Karpas-422 (cell line): ENCODE measurements around the gene SDHD. TPM values are rescaled to one million over a fixed set of nuclear protein-coding genes. Genes with fewer than 3 reads are reported as not detected.

Source experiments
- DNase-seq: peaks from one replicate; pipeline ENCODE4 v3.0.0-alpha.2; 2015
- H2AFZ ChIP-seq: fragments of 200-600 bp; sonication (generic); 2 replicates; pipeline ENCODE4 v1.6.1; 2014; ENCODE audit warnings: antibody characterized with exemption, low read length, mixed read lengths
- H3K27ac ChIP-seq: fragments of 200-600 bp; sonication (generic); 2 replicates; pipeline ENCODE4 v1.5.1; 2014; ENCODE audit warnings: mild to moderate bottlenecking, low read length, moderate library complexity
- H3K27me3 ChIP-seq: fragments of 200-600 bp; sonication (generic); 2 replicates; pipeline ENCODE4 v1.6.1; 2014; ENCODE audit warnings: low read length, mixed read lengths
- H3K36me3 ChIP-seq: fragments of 200-600 bp; sonication (generic); 2 replicates; pipeline ENCODE4 v1.6.1; 2014; ENCODE audit warnings: low read length, mixed read lengths; ENCODE audit not compliant: insufficient read depth
- H3K4me1 ChIP-seq: fragments of 200-600 bp; sonication (generic); 2 replicates; pipeline ENCODE4 v1.6.1; 2014; ENCODE audit warnings: mild to moderate bottlenecking, low read length, mixed read lengths
- H3K4me2 ChIP-seq: fragments of 200-600 bp; sonication (generic); 2 replicates; pipeline ENCODE4 v1.6.1; 2014; ENCODE audit warnings: low read length, low read depth, mild to moderate bottlenecking; ENCODE audit not compliant: poor library complexity, severe bottlenecking
- H3K4me3 ChIP-seq: fragments of 200-600 bp; sonication (generic); 2 replicates; pipeline ENCODE4 v1.5.1; 2014; ENCODE audit warnings: mild to moderate bottlenecking, antibody characterized with exemption, low read length, mixed read lengths
- H3K79me2 ChIP-seq: fragments of 200-600 bp; sonication (generic); 2 replicates; pipeline ENCODE4 v1.6.1; 2014; ENCODE audit warnings: mild to moderate bottlenecking, low read length, mixed read lengths
- H3K9ac ChIP-seq: fragments of 200-600 bp; sonication (generic); 2 replicates; pipeline ENCODE4 v1.6.0; 2014; ENCODE audit warnings: low read length
- H3K9me2 ChIP-seq: fragments of 200-600 bp; sonication (generic), shearing (Covaris generic); replicated peaks from 2 replicates; pipeline ENCODE4 v1.6.0; 2014; ENCODE audit warnings: mild to moderate bottlenecking, low read length, moderate library complexity; ENCODE audit not compliant: insufficient read depth
- H3K9me3 ChIP-seq: fragments of 300-700, 200-600 bp; sonication (generic); 2 replicates; pipeline ENCODE4 v1.6.1; 2014; ENCODE audit warnings: low read length, mixed read lengths
- H4K20me1 ChIP-seq: fragments of 200-600 bp; sonication (generic); 2 replicates; pipeline ENCODE4 v1.6.1; 2014; ENCODE audit warnings: mild to moderate bottlenecking, antibody characterized with exemption, low read length, low read depth; ENCODE audit not compliant: insufficient read depth
- total RNA-seq: library from RNA; depleted of rRNA; stranded (reverse); fragments of >200 nt; shearing (Covaris generic); gene quantifications from 2 replicates; pipeline ENCODE4 v1.2.3, GENCODE V29; 2014; ENCODE audit warnings: low replicate concordance

Gene SDHD
- total RNA-seq, 1 experiment from 2014 or later, result 79.6 TPM

DNA sequence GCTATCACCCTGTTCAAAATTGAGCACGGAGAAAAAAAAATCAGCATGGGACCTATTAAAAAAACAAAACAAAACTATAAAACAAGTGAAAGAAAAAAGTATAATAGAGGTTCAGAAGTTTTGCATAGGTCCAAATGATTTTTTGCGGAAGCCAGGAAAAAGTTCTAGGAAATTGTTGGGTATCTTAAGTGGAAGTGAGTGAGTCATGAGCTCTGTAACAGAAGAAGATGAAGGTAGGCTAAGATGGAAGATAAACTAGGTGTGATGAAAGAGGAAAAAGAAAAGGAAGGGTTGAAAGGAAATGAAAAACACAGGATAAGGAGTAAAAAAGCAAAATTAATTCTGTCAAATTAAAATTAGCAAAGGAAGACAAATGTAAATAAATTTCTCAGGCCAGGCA lies 27.8 kb downstream of the SDHD start:
- Histone ChIP-seq H3K4me3 (no peak overlapping the region), H3K79me2 (no peaks in the 10 kb centered on the region), H3K9me2 (no peaks in the 10 kb centered on the region), H3K4me2 (no peak overlapping the region), H3K27me3 (no peaks in the 10 kb centered on the region), H2AFZ (no peak overlapping the region), H3K4me1 (no peaks in the 10 kb centered on the region), H4K20me1 (no peaks in the 10 kb centered on the region), H3K9ac (no peak overlapping the region), H3K9me3 (no peaks in the 10 kb centered on the region), H3K27ac (no peak overlapping the region), H3K36me3 (no peaks in the 10 kb centered on the region)
- DNase-seq, result no peak

DNA sequence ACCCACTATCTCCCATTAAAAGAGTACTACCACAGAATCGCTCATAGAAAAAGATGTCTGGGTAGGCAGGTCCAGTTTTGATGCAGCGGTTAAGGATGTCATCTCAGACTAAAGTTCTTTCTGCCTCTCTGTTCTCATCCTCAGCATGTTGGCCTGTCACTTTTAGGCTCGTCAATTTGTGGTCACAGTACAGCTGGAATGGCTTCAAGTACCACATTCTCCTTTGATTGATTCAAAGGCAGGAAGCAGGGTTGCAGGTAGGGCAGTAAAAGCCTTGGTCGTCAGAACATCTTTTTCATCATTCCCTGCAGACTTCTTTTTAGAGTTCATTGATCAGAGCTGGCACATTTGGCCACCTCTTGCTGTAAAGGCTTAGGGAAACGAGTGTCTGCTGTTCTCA lies 28.7 kb downstream of the SDHD start:
- Histone ChIP-seq H2AFZ (no peak overlapping the region), H4K20me1 (no peaks in the 10 kb centered on the region), H3K9me3 (no peaks in the 10 kb centered on the region), H3K9ac (no peak overlapping the region), H3K4me2 (no peak overlapping the region), H3K36me3 (no peaks in the 10 kb centered on the region), H3K4me3 (no peak overlapping the region), H3K4me1 (no peaks in the 10 kb centered on the region), H3K27ac (no peak overlapping the region), H3K27me3 (no peaks in the 10 kb centered on the region), H3K9me2 (no peaks in the 10 kb centered on the region), H3K79me2 (no peaks in the 10 kb centered on the region)
- no peak for DNase-seq

DNA sequence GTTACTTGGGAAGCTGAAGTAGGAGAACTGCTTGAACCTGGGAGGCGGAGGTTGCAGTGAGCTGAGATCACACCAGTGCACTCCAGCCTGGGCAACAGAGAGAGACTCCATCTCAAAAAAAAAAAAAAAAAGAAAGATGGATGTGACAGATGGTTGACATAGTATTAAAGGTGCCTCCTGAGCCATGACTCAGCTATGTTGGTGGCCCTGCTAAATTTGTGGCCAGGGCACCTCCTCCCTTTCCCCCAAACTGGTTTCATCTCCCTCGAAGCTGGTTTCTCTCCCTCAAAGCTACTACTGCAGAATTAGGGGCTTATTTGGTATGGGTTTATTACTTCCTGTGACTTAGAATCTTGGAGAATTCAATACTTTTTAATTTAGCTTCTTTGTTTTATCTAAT lies 31.5 kb downstream of the SDHD start:
- no peaks in the 10 kb centered on the region for H3K36me3 ChIP-seq
- no peaks in the 10 kb centered on the region for H3K9me2 ChIP-seq
- H3K79me2 ChIP-seq, result no peaks in the 10 kb centered on the region
- no peaks in the 10 kb centered on the region for H3K27me3 ChIP-seq
- H3K4me1 ChIP-seq, result no peaks in the 10 kb centered on the region
- H3K4me2 ChIP-seq, result no peak overlapping the region
- H3K9ac ChIP-seq, result no peak overlapping the region
- no peak for DNase-seq
- no peaks in the 10 kb centered on the region for H4K20me1 ChIP-seq
- no peak overlapping the region for H2AFZ ChIP-seq
- H3K9me3 ChIP-seq, result no peaks in the 10 kb centered on the region
- no peak overlapping the region for H3K27ac ChIP-seq
- H3K4me3 ChIP-seq, result no peak overlapping the region

- Histone ChIP-seq H3K4me2 (no peak overlapping the region), H3K9ac (no peak overlapping the region), H3K27me3 (no peaks in the 10 kb centered on the region), H3K36me3 (no peaks in the 10 kb centered on the region), H3K79me2 (no peaks in the 10 kb centered on the region), H3K4me1 (no peaks in the 10 kb centered on the region), H3K9me2 (no peaks in the 10 kb centered on the region), H3K9me3 (no peaks in the 10 kb centered on the region), H4K20me1 (no peaks in the 10 kb centered on the region), H2AFZ (no peak overlapping the region), H3K4me3 (no peak overlapping the region), H3K27ac (no peak overlapping the region)
- no peak for DNase-seq
These were observed 35.4 kb downstream of the SDHD start for GRCh38 chr11:112121981-112122615.

DNA sequence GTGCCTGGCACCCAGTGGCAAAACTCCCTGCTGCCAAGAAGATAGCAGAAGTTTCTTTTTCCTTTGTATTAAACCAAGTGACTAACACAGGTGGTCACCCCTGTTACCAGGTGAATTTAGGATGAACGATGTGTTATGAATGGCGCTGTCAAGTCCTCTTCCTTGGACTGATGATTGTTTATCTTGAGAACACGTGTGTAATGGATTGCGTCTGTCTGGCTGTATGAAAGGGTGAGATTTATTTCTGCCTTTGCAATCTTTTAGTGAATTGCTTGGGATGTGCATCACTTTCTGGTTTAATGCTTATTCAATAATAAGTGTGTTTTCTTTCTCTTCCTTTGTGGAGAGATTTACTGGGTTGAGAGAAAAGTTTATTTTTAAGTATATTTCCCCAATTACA lies 36.5 kb downstream of the SDHD start:
- H3K9me3 ChIP-seq, result no peaks in the 10 kb centered on the region
- H3K36me3 ChIP-seq, result no peaks in the 10 kb centered on the region
- no peak overlapping the region for H3K27ac ChIP-seq
- no peaks in the 10 kb centered on the region for H3K27me3 ChIP-seq
- no peak overlapping the region for H2AFZ ChIP-seq
- no peak overlapping the region for H3K9ac ChIP-seq
- H3K4me3 ChIP-seq, result no peak overlapping the region
- no peaks in the 10 kb centered on the region for H3K79me2 ChIP-seq
- H3K4me2 ChIP-seq, result no peak overlapping the region
- no peaks in the 10 kb centered on the region for H3K4me1 ChIP-seq
- DNase-seq, result no peak
- no peaks in the 10 kb centered on the region for H3K9me2 ChIP-seq
- no peaks in the 10 kb centered on the region for H4K20me1 ChIP-seq

DNA sequence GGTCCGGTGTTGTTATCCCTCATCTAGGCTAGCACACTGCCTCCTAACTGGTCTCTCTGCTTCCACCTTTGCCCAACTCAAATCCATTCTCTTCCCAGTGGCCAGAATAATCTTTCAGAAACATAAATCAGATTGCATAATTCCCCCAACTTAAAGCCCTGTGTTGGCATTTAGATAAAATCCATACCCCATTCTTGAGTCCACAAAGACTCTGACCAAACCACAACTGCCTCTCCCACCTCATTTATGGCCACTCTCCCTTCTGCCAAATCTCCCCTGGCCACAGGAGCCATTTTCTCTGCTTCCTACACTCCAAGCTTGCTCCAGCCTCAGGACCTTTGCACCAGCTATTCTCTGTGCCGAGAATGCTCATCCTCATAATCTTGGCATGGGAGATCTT lies 40.4 kb downstream of the SDHD start:
- Histone ChIP-seq H3K4me1 (no peaks in the 10 kb centered on the region), H2AFZ (no peak overlapping the region), H3K27ac (no peak overlapping the region), H3K79me2 (no peaks in the 10 kb centered on the region), H3K9me3 (no peaks in the 10 kb centered on the region), H3K4me3 (no peak overlapping the region), H4K20me1 (no peaks in the 10 kb centered on the region), H3K9ac (no peak overlapping the region), H3K27me3 (no peaks in the 10 kb centered on the region), H3K36me3 (no peaks in the 10 kb centered on the region), H3K4me2 (no peak overlapping the region), H3K9me2 (no peaks in the 10 kb centered on the region)
- no peak for DNase-seq

- Histone ChIP-seq H3K4me3 (no peak overlapping the region), H3K4me2 (no peak overlapping the region), H3K9me3 (no peaks in the 10 kb centered on the region), H4K20me1 (no peaks in the 10 kb centered on the region), H3K79me2 (no peaks in the 10 kb centered on the region), H3K27me3 (no peaks in the 10 kb centered on the region), H3K27ac (no peak overlapping the region), H2AFZ (no peak overlapping the region), H3K4me1 (no peaks in the 10 kb centered on the region), H3K9ac (no peak overlapping the region), H3K36me3 (no peaks in the 10 kb centered on the region), H3K9me2 (no peaks in the 10 kb centered on the region)
- no peak for DNase-seq
These were observed 41.9 kb downstream of the SDHD start for GRCh38 chr11:112128483-112129121.

DNA sequence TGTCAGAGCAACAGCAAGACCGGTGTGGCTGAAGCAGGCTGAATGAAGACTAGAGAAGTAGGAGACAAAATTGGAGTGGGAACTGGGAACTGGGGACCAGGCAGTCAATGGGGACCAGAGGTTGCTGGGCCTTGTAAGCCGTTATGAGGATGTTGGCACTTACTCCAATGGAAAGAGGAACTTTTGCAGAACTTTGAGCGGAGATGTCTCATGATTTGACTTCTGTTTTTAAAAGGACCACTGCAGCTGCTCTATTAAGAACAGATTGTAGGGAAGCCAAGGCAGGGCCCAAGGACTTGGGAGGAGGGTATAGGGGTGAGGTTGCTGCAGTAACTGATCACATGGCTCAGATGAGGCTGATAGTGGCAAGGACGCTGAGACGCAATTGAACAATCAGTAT lies 43.0 kb downstream of the SDHD start:
- H3K4me2 ChIP-seq, result no peak overlapping the region
- H4K20me1 ChIP-seq, result no peaks in the 10 kb centered on the region
- DNase-seq, result no peak
- no peaks in the 10 kb centered on the region for H3K4me1 ChIP-seq
- no peaks in the 10 kb centered on the region for H3K36me3 ChIP-seq
- no peak overlapping the region for H3K4me3 ChIP-seq
- no peaks in the 10 kb centered on the region for H3K27me3 ChIP-seq
- no peak overlapping the region for H3K27ac ChIP-seq
- H3K79me2 ChIP-seq, result no peaks in the 10 kb centered on the region
- no peaks in the 10 kb centered on the region for H3K9me2 ChIP-seq
- H3K9me3 ChIP-seq, result no peaks in the 10 kb centered on the region
- no peak overlapping the region for H2AFZ ChIP-seq
- H3K9ac ChIP-seq, result no peak overlapping the region
